Right cardiac atrium (tissue), 5 donors: ENCODE measurements around the gene KRTAP2-4. TPM values are rescaled to one million over a fixed set of nuclear protein-coding genes. Genes with fewer than 3 reads are reported as not detected.
"Not testable (repeated sequence)": the region's sequence is repeated elsewhere in the genome, so short reads cannot be mapped to it uniquely, and the experiment has no call there.

ENCODE experiments used
- ATAC-seq, 2 donors: fragments of 200-7000 bp; cut with Tn5 transposase; one replicate each; pipeline versions ENCODE4 v1.8.0 to v1.9.1; 2020; ENCODE audit warnings: moderate library complexity in 2 of 2, mild to moderate bottlenecking in 1 of 2
- DNase-seq, 3 donors: peaks; one replicate each; pipeline ENCODE4 v3.0.0-alpha.2; 2020
- H3K27ac ChIP-seq: one replicate; pipeline ENCODE4 v1.5.1; 2013; ENCODE audit warnings: mild to moderate bottlenecking, low read length, control low read depth, moderate library complexity
- H3K27me3 ChIP-seq: one replicate; pipeline ENCODE4 v1.6.1; 2013; ENCODE audit not compliant: control insufficient read depth, insufficient read depth
- H3K4me1 ChIP-seq: one replicate; pipeline ENCODE4 v1.6.1; 2013; ENCODE audit warnings: low read length; ENCODE audit not compliant: control insufficient read depth, insufficient read depth
- H3K4me3 ChIP-seq: one replicate; pipeline ENCODE4 v1.5.1; 2013; ENCODE audit warnings: low read length, control low read depth
- H3K9me3 ChIP-seq: one replicate; pipeline ENCODE4 v1.6.1; 2013; ENCODE audit warnings: low read length; ENCODE audit not compliant: control insufficient read depth
- WGBS: extraction: QIAGEN DNeasy Blood & Tissue Kit; methylation state at CpG from one replicate; pipeline ENCODE4 v1.1.7; 2013; 5-methylcytosine and 5-hydroxymethylcytosine counted together
- intact Hi-C, 4 donors: fragments of 100-400 bp; cut with DNase I; formaldehyde crosslinking; loops; one replicate each; pipeline versions ENCODE4 v1.11.0 to v1.14.0; 2022 to 2023
- polyA plus RNA-seq: library from polyadenylated mRNA; stranded (reverse); fragments of 200-250 nt; gene quantifications from one replicate; pipeline ENCODE4 v1.2.3, GENCODE V29; 2013
- total RNA-seq, 4 donors: library from RNA; stranded (reverse); fragmentation: NEBNext Ultra II Directional; extraction: Animal tissue kit (Norgen Biotek cat#: 25700); gene quantifications; one replicate each; pipeline ENCODE4 v1.2.1, GENCODE V29; 2021
- donor health status: healthy with polysubstance abuse.
- donor health status: DM: no; HTN: yes; CAD: no.
- donor health status: DM: no; HTN: no; CAD: no.
- donor health status: DM: no; HTN: yes; CAD: no; lungs with severe emphysema.
- donor health status: DM: yes; HTN: yes; CAD: no.

The KRTAP2-4 gene
- total and polyA plus RNA-seq, 5 donors, result not detected

- Histone ChIP-seq H3K27ac (no peak overlapping the region), H3K9me3 (no peaks in the 10 kb centered on the region), H3K27me3 (peaks cover 3% of the 10 kb centered on the region), H3K4me3 (no peak overlapping the region), H3K4me1 (no peaks in the 10 kb centered on the region)
- ATAC-seq (no peak), DNase-seq (no peak)
- intact Hi-C loops, result no loop called here
These were observed 1.6 kb upstream of the KRTAP2-4 start for GRCh38 chr17:41067281-41067680.

- H3K4me3 ChIP-seq, H3K9me3 ChIP-seq, intact Hi-C loops, DNase-seq, ATAC-seq, H3K27me3 ChIP-seq, H3K27ac ChIP-seq, H3K4me1 ChIP-seq: not testable (repeated sequence)
- WGBS, result 63% methylated on average over 7 of the region's 16 CpGs
These were observed 526 bp downstream of the KRTAP2-4 start for GRCh38 chr17:41065016-41065689.

GRCh38 chr17:41064301-41064700, 1.4 kb downstream of the KRTAP2-4 start:
- 78% methylated on average over 1 of the region's 1 CpG for WGBS
- intact Hi-C loops, result no loop called here

GRCh38 chr17:41063449-41063848, 2.2 kb downstream of the KRTAP2-4 start:
- WGBS, result 85% methylated on average over 4 of the region's 4 CpGs
- DNase-seq, result no peak
- intact Hi-C loops, result no loop called here
- ATAC-seq, result no peak
- Histone ChIP-seq H3K27me3 (peaks cover 3% of the 10 kb centered on the region), H3K4me1 (no peaks in the 10 kb centered on the region), H3K27ac (no peak overlapping the region), H3K9me3 (no peaks in the 10 kb centered on the region), H3K4me3 (no peak overlapping the region)

More at GRCh38 chr17:41064301-41064700, 1.4 kb downstream of the KRTAP2-4 start:
- Histone ChIP-seq H3K27me3 (peaks cover 3% of the 10 kb centered on the region), H3K27ac (no peak overlapping the region), H3K9me3 (no peaks in the 10 kb centered on the region), H3K4me3 (no peak overlapping the region), H3K4me1 (no peaks in the 10 kb centered on the region)
- DNase-seq, result no peak
- ATAC-seq, result no peak

- H3K4me3 ChIP-seq, result no peak overlapping the region
- WGBS, result 74% methylated on average over 1 of the region's 1 CpG
- DNase-seq (no peak), ATAC-seq (no peak)
- intact Hi-C loops, result no loop called here
- H3K27ac ChIP-seq, result no peak overlapping the region
- no peaks in the 10 kb centered on the region for H3K4me1 ChIP-seq
- no peaks in the 10 kb centered on the region for H3K27me3 ChIP-seq
- no peaks in the 10 kb centered on the region for H3K9me3 ChIP-seq
These were observed 3.7 kb downstream of the KRTAP2-4 start for GRCh38 chr17:41061964-41062363.

- DNase-seq (no peak), ATAC-seq (no peak)
- Histone ChIP-seq H3K4me1 (no peaks in the 10 kb centered on the region), H3K27ac (no peak within 1 kb of the TSS), H3K9me3 (no peaks in the 10 kb centered on the region), H3K4me3 (no peak within 1 kb of the TSS), H3K27me3 (no peaks in the 10 kb centered on the region)
- intact Hi-C loops, result no loop called here
- 56% methylated on average over 6 of the region's 6 CpGs for WGBS
These were observed 5.6 kb downstream of the KRTAP2-4 start, which contains the start of gene KRTAP2-3 for GRCh38 chr17:41060052-41060604. KRTAP2-3 (minus strand) TSS chr17:41060114; CDS start chr17:41060050, 64 bp downstream.

- H3K27ac ChIP-seq, H3K9me3 ChIP-seq, H3K4me1 ChIP-seq, intact Hi-C loops, H3K4me3 ChIP-seq, ATAC-seq, DNase-seq, H3K27me3 ChIP-seq: not testable (repeated sequence)
- WGBS, result 24% methylated on average over 11 of the region's 31 CpGs
These were observed 6.2 kb downstream of the KRTAP2-4 start for GRCh38 chr17:41059276-41060051.

- WGBS, result 86% methylated on average over 5 of the region's 5 CpGs
- Histone ChIP-seq H3K27ac (no peak overlapping the region), H3K27me3 (peaks cover 3% of the 10 kb centered on the region)
These were observed 6.9 kb downstream of the KRTAP2-4 start for GRCh38 chr17:41058741-41059140.

GRCh38 chr17:41057547-41057946, 8.1 kb downstream of the KRTAP2-4 start:
- 95% methylated on average over 1 of the region's 1 CpG for WGBS
- ATAC-seq, result no peak
- Histone ChIP-seq H3K27me3 (peaks cover 3% of the 10 kb centered on the region), H3K4me1 (no peaks in the 10 kb centered on the region), H3K27ac (no peak overlapping the region), H3K9me3 (no peaks in the 10 kb centered on the region), H3K4me3 (no peak overlapping the region)
- DNase-seq, result no peak
- intact Hi-C loops, result no loop called here

More at GRCh38 chr17:41058741-41059140, 6.9 kb downstream of the KRTAP2-4 start:
- intact Hi-C loops, result no loop called here
- H3K4me3 ChIP-seq, result no peak overlapping the region
- no peak for ATAC-seq
- no peaks in the 10 kb centered on the region for H3K4me1 ChIP-seq
- no peak for DNase-seq
- no peaks in the 10 kb centered on the region for H3K9me3 ChIP-seq

- H3K4me1 ChIP-seq, H3K27ac ChIP-seq, intact Hi-C loops, H3K27me3 ChIP-seq, ATAC-seq, DNase-seq, H3K9me3 ChIP-seq, H3K4me3 ChIP-seq: not testable (repeated sequence)
- WGBS, result 39% methylated on average over 1 of the region's 6 CpGs
These were observed 10.5 kb downstream of the KRTAP2-4 start, which contains the start of gene KRTAP2-2 for GRCh38 chr17:41055130-41055529. KRTAP2-2 (minus strand) TSS chr17:41055230; CDS start chr17:41055211, 19 bp downstream.

- H3K4me3 ChIP-seq, DNase-seq, H3K4me1 ChIP-seq, intact Hi-C loops, H3K9me3 ChIP-seq, H3K27ac ChIP-seq, ATAC-seq, H3K27me3 ChIP-seq: not testable (repeated sequence)
- WGBS, result 66% methylated on average over 9 of the region's 9 CpGs
These were observed 11.1 kb downstream of the KRTAP2-4 start for GRCh38 chr17:41054556-41054955.
